ENCODE results near the gene TGDS. TPM values are rescaled to one million over a fixed set of nuclear protein-coding genes. Genes with fewer than 3 reads are reported as not detected.

The TGDS gene
- total RNA-seq, 1 donor from 2014 or later, result 12.9 TPM

DNA sequence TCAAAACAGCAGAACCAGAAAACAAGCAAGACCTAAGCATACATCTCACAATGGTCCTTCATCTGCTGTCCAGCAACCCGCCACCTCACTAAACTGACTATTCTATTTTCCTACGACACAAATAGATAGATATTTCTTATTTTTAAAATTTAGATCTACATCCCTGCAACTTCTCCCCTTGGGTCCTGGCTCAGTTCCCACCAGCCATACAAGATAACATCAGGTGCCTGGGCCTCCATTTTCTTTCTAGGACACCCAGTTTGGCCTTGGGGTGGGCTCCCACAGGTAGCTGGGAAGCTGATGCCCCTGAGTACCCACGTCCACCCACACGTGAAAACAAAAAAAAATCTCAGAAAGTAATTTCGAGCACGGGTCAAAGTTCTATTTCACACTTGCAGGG lies 47.6 kb downstream of the TGDS start:
- peak overlapping the region; percentile 84 for H3K4me3 Mint-ChIP-seq (ENCODE audit: low read depth)
- no peaks in the 10 kb centered on the region for H3K36me3 Mint-ChIP-seq (ENCODE audit: insufficient read depth)
- H3K27ac Mint-ChIP-seq, result peak overlapping the region; percentile 93
- peaks cover 8% of the 10 kb centered on the region for H3K27me3 Mint-ChIP-seq
- TF ChIP-seq, protein P1, sequence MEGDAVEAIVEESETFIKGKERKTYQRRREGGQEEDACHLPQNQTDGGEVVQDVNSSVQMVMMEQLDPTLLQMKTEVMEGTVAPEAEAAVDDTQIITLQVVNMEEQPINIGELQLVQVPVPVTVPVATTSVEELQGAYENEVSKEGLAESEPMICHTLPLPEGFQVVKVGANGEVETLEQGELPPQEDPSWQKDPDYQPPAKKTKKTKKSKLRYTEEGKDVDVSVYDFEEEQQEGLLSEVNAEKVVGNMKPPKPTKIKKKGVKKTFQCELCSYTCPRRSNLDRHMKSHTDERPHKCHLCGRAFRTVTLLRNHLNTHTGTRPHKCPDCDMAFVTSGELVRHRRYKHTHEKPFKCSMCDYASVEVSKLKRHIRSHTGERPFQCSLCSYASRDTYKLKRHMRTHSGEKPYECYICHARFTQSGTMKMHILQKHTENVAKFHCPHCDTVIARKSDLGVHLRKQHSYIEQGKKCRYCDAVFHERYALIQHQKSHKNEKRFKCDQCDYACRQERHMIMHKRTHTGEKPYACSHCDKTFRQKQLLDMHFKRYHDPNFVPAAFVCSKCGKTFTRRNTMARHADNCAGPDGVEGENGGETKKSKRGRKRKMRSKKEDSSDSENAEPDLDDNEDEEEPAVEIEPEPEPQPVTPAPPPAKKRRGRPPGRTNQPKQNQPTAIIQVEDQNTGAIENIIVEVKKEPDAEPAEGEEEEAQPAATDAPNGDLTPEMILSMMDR (IDR thresholded peaks at IDR 0.05; ENCODE audit: unreplicated experiment), result no peak
- no peak for DNase-seq (ENCODE audit: low spot score, unreplicated experiment)
- H3K9me3 Mint-ChIP-seq (ENCODE audit: low read depth), result peaks cover 2% of the 10 kb centered on the region
- peaks cover 4% of the 10 kb centered on the region for H3K4me1 Mint-ChIP-seq (ENCODE audit: low read depth)

DNA sequence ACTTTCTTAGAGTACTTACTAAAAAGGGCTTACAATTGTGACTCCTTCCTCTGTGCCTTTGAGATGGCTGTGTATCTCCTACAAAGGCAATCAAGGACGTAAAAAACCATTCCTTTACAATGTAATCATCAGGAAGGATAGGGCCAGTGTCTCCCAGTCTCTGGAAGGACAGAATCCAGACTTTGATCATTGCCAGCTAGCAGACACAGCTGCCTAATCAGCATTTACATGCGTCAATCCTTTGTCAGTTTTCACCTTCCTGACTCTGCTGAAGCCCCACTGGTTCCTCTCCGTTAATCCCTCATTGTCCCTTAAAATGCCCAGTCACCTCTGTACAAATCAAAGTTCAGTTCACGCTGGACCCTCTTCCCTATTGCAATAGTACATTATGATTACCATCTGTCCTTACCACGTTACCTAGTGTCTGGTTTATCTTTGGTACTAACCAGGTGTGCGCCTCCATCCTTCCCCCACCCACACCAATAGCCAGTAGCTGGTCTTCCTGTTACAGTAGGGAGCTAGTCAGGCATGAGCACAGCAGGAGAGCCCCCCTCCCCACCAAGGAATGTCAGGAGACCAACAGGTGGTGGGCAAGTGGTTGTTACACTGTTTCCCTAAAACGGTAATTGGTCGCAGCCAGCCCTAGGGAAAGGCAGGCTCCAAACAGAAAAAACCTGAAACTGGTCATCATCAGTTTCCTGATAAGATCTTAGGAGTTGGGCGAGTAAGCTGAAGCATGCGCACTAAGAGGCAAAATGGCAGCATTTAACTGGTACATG lies 49.7 kb downstream of the TGDS start:
- Mint-ChIP-seq H3K36me3 (ENCODE audit: insufficient read depth) (no peaks in the 10 kb centered on the region), H3K9me3 (ENCODE audit: low read depth) (peaks cover 2% of the 10 kb centered on the region), H3K4me3 (ENCODE audit: low read depth) (no peak overlapping the region), H3K27ac (no peak overlapping the region), H3K4me1 (ENCODE audit: low read depth) (peaks cover 4% of the 10 kb centered on the region), H3K27me3 (peaks cover 2% of the 10 kb centered on the region)
- DNase-seq (ENCODE audit: low spot score, unreplicated experiment), result no peak
- TF ChIP-seq, protein P1 (IDR thresholded peaks at IDR 0.05; ENCODE audit: unreplicated experiment), result no peak

DNA sequence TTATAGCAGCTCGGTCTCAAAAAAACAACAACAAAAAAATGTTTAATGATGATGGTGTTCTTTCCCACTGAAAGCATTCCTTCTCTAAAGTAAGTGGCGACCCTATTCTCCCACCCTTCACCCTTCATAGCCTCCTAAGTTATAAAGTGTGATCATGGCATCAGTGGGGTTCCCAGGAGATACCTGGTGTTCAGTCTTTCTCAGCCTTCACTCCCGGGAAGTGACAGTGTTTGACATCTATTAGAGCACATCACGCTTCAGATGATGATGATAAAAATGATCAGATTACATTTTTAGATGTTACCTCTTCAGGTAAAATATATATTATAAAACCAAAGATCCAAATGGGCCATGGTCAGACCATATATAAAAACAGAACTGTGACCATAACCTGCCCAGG lies 51.0 kb downstream of the TGDS start:
- H3K4me3 Mint-ChIP-seq (ENCODE audit: low read depth), result no peak overlapping the region
- no peaks in the 10 kb centered on the region for H3K36me3 Mint-ChIP-seq (ENCODE audit: insufficient read depth)
- H3K27me3 Mint-ChIP-seq, result peaks cover 6% of the 10 kb centered on the region
- DNase-seq (ENCODE audit: low spot score, unreplicated experiment), result no peak
- H3K9me3 Mint-ChIP-seq (ENCODE audit: low read depth), result peaks cover 2% of the 10 kb centered on the region
- no peak overlapping the region for H3K27ac Mint-ChIP-seq
- peaks cover 4% of the 10 kb centered on the region for H3K4me1 Mint-ChIP-seq (ENCODE audit: low read depth)
- TF ChIP-seq, protein P1 (IDR thresholded peaks at IDR 0.05; ENCODE audit: unreplicated experiment), result no peak

DNA sequence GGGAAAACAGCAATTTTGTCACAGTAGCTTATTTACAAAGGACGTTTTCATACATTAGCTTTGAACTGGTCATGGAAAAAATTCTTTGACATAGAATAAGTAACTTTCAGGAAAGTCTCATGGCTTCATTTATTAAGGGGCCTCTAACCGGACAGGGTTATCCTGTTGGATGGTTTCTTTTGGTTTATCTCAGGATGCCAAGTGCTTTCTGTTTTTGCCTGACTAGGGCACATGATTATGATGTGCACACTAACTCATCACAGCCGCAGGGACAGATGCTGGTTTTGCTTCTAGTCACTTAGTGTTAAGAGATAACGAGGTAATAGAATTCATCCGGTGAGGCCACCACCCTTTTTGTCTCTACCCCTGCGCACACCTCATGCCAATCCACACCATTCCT lies 53.0 kb downstream of the TGDS start:
- Mint-ChIP-seq H3K27ac (no peak overlapping the region), H3K36me3 (ENCODE audit: insufficient read depth) (no peaks in the 10 kb centered on the region), H3K9me3 (ENCODE audit: low read depth) (peaks cover 2% of the 10 kb centered on the region), H3K4me3 (ENCODE audit: low read depth) (no peak overlapping the region), H3K27me3 (peaks cover 11% of the 10 kb centered on the region), H3K4me1 (ENCODE audit: low read depth) (peaks cover 6% of the 10 kb centered on the region)
- TF ChIP-seq, protein P1 (IDR thresholded peaks at IDR 0.05; ENCODE audit: unreplicated experiment), result no peak
- no peak for DNase-seq (ENCODE audit: low spot score, unreplicated experiment)

DNA sequence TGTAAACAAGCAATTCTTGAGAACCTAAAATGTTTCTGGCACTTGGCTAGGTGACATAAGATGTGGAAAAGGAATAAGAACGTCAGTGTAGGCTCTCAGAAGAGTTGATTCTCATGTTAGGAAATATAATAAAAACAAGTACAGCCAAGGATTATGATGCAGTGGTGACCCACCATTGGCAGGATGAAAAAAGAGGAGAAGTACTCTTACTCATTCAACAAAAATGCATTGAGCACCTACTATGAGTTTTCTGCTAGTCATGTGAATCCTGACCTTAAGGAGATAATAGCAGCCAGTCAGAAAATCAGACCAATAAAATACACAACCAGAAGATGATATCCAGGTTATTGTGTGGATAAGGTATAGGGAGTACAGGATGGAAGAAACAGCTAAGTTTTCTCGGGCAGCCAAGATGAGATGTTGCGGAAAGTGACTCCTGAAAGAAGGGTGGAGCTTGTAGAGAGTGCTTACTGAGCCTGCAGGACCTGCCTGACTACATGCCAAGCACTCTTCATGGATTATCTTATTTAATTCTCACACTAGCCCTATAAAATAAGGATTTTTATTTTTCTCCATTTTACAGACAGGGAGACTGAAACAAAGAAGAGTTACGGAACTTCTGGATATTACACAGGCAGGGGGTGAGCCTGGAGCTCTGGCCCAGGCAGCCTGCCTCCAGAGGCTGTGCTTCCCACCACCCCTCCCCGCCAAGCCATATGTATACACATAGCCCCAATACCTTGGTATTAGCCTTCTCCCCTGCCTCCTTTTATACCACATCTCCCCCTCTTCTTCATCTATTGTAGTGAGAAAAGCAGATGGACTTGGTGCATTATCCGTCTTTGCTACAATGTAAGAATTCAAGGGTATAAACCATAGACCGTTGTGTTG lies 58.0 kb downstream of the TGDS start:
- no peak overlapping the region for H3K4me3 Mint-ChIP-seq (ENCODE audit: low read depth)
- H3K36me3 Mint-ChIP-seq (ENCODE audit: insufficient read depth), result no peaks in the 10 kb centered on the region
- DNase-seq (ENCODE audit: low spot score, unreplicated experiment), result no peak
- no peaks in the 10 kb centered on the region for H3K9me3 Mint-ChIP-seq (ENCODE audit: low read depth)
- TF ChIP-seq, protein P1 (IDR thresholded peaks at IDR 0.05; ENCODE audit: unreplicated experiment), result no peak
- H3K27me3 Mint-ChIP-seq, result peaks cover 15% of the 10 kb centered on the region
- H3K27ac Mint-ChIP-seq, result no peak overlapping the region
- peaks cover 2% of the 10 kb centered on the region for H3K4me1 Mint-ChIP-seq (ENCODE audit: low read depth)
